Epidermal melanocyte (primary cell): ENCODE data around the gene TMEM145.

Experiments used
- DNase-seq: peaks from one replicate; pipeline ENCODE4 v3.0.0; 2011; ENCODE audit warnings: low spot score; ENCODE audit not compliant: insufficient read length

TMEM145 gene

DNA sequence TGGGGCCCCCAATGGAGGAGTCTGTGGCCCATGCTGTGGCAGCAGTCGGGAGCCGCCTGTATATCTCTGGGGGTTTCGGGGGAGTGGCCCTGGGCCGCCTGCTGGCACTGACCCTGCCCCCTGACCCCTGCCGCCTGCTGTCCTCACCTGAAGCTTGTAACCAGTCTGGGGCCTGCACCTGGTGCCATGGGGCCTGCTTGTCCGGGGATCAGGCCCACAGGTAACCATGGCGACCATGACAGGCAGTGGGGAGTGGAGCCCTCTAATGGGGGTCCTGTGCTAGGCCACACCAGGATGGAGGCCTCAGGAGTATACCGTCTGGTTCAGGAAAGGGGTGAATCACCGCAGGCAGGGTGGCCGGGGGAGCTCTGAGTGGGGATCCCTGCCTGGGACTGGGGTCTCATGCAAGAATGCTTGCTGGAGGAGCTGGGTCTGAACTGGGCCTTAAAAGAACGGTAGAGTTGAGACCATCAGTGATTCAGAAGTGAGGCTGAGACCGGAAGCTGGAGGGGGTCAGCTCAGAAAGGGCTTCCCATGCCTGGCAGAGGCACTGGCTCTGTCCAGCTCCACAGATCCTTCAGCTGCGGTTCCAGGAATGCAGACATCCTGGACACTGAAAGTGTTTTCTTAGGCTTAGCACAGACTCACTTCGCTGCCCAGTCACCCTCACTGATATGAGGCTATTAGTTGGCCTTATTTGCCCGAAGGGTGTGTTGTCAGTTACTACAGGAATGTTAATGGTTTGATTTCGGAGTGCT, 47.9 kb downstream of the TMEM145 start:
- DNase-seq, result no peak

DNA sequence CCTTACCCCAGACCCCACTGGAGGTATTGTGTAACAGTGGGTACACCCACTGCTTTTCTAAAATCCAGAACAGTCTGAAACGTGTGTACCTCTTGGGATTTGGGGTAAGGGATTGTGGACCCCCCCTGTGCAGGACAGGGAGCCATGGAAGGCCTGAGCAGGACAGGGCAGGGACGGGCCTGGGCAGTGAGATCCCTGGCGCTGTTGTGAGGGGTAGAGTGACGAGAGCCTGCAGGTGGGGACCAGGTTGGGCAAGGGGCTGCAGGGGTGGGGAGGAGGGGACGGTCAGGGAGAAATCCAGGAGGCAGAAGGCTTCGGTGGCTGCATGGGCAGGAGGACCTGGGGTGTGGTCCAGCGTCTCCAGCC, 48.4 kb downstream of the TMEM145 start:
- no peak for DNase-seq

DNA sequence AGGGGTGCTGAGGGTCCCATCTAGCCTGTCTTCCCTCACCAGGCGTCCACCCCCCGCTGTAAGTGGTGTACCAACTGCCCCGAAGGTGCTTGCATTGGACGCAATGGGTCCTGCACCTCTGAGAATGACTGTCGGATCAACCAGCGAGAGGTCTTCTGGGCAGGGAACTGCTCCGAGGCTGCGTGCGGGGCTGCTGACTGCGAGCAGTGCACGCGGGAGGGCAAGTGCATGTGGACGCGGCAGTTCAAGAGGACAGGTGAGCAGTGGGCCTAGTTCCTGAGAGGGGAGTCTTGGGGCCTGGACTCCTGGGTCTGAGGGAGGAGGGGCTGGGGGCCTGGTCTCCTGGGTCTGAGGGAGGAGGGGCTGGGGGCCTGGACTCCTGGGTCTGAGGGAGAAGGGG, 49.2 kb downstream of the TMEM145 start:
- no peak for DNase-seq

DNA sequence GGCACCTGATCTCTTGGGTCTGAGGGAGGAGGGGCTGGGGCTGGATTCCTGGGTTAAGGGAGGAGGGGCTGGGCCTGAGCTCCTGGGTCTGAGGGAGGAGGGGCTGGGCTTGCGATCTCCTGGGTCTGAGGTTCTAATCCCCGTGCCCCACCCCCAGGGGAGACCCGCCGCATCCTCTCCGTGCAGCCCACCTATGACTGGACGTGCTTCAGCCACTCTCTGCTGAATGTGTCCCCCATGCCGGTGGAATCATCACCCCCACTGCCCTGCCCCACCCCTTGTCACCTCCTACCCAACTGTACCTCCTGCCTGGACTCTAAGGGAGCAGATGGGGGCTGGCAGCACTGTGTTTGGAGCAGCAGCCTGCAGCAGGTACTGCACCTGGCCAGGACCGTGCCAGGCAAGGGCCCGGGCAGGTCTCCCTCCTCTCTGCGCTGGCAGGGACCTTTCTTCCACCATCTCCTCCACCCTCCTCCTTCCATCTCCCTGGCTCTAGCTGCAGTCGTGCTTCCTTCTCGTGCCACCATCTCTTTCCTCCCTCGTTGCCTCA, 49.9 kb downstream of the TMEM145 start:
- no peak for DNase-seq

DNA sequence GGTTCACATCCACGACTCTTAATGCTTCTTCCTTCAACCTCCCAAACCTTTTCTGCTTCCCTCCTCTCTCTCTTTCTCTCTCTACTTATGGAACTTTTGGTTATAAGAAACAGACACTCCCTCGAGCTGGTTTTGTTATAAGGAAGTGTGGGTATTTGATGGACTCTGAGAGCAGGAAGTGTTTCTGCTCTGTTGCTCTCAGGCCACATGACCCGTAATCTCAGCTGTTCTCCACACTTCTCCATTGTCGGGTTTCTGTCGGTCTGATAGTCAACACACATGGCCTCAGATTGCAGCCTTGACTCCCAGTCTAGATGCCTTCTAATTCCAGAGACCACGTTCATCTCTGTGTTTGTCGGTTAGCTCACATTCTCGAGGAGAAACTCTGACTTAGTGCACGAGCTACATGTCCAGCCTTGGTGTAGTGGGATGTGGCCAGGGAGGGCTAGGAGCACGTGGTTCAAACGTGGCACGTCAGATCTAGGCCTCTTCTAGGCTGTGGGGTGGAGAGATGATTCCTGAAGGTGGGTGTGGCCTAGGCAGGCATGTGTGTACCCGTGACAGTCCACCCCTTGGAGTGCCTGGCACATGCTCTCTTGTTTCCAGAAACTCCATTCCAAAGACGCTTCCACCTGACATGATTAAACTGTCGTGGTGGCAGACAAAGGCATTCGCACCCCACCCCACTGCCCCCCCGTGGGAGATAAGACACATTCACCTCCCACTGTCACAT, 50.7 kb downstream of the TMEM145 start:
- DNase-seq, result no peak

DNA sequence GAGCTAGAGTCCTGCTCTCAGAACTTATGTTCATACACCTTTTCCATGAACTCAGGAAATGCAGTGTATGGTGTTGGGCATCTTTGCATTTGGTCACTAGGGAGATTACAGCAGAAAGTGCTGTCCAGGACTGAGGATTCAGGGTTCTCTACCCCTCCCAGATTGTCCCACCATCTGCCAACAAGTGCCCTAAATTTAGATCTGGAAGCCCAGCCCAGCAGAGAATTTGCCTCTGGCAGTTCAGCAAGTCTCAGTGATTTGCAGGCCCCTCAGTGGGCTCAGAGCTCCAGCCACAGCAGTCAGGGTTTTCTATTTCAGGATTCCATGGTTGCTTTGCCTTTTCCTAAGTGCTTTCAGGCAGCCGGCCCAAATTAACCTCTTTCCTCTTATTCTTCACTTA, 53.6 kb downstream of the TMEM145 start:
- DNase-seq, result peak; percentile 54

DNA sequence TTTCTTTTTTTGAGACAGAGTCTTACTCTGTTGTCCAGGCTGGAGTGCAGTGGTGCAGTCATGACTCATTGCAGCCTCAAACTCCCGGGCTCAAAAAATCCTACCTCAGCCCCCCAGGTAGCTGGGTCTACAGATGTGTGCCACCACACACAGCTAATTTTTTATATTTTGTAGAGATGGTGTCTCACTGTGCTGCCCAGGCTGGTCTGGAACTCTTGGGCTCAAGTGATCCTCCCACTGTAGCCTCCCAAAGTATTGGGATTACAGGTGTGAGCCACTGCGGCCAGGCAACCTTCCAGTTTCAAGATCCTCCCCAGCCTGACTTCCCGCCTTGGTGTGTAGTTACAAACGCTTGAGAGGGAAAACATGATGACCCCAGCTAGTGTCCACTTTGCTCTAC, 54.8 kb downstream of the TMEM145 start:
- no peak for DNase-seq

DNA sequence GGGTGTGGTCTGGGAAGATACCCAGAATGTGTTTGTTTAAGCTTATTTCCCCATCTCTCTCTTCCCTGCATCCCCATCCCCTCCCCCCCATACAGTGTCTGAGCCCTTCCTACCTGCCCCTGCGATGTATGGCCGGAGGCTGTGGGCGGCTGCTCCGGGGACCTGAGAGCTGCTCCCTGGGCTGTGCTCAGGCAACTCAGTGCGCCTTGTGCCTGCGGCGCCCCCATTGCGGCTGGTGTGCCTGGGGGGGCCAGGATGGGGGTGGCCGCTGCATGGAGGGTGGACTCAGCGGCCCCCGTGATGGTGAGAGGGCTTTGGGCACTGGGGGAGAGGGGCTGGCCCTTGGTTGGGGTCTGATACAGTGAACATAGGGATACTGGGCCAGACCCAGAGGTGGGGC, 55.3 kb downstream of the TMEM145 start:
- DNase-seq, result no peak

DNA sequence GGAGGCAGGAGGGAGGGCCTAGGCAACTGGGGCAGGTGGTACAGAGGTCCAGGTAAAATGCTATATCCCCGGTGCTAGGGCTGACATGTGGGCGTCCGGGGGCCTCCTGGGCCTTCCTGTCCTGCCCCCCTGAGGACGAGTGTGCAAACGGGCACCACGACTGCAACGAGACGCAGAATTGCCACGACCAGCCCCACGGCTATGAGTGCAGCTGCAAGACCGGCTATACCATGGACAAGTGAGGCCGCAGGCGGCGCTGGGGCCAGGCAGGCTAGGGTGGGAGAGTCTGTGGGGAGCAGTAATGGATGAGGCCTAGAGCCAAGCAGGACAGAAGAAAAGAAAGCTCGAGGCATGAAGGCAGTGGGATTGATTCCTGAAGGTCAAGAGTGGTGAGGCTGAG, 55.7 kb downstream of the TMEM145 start:
- DNase-seq, result no peak

DNA sequence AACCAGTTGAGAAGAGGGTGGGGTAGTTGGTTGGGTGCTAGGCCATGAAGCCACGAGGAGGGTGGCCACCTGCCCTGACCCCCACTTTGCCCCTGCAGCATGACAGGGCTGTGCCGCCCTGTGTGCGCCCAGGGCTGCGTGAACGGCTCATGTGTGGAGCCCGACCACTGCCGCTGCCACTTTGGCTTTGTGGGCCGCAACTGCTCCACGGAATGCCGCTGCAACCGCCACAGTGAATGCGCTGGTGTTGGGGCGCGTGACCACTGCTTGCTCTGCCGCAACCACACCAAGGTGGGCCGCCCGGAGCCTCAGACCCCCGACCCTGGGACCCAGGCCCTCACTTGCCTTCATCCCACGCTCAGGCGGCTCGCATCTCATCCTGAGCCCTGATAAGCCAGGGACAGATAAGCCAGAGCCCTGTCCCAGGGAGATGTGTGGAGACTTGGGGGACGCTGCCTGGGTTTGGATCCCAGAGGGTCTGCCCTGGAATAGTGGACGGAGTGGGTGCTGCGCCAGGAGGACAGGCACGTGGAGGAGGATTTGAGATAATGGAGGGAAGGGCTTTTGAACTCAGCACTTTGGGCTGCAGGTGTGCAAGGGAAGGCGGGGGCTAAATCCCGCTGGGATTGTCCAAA, 56.4 kb downstream of the TMEM145 start:
- DNase-seq, result no peak

DNA sequence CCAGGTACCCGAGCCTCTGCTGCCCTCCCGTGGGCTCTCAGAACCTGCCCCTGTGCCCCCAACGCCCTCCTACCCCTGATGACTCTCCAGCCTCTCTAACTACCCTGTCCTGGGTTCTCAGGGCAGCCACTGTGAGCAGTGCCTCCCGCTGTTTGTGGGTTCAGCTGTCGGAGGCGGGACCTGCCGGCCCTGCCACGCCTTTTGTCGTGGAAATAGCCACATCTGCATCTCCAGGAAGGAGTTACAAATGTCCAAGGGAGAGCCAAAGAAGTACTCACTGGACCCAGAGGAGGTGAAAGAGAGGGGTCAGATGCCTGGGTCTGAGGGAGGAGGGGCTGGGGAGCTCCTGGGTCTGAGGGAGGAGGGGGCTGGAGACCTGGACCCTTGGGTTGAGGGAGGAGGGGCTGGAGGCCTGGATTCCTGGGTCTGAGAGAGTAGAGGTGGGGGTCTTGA, 57.0 kb downstream of the TMEM145 start:
- no peak for DNase-seq

DNA sequence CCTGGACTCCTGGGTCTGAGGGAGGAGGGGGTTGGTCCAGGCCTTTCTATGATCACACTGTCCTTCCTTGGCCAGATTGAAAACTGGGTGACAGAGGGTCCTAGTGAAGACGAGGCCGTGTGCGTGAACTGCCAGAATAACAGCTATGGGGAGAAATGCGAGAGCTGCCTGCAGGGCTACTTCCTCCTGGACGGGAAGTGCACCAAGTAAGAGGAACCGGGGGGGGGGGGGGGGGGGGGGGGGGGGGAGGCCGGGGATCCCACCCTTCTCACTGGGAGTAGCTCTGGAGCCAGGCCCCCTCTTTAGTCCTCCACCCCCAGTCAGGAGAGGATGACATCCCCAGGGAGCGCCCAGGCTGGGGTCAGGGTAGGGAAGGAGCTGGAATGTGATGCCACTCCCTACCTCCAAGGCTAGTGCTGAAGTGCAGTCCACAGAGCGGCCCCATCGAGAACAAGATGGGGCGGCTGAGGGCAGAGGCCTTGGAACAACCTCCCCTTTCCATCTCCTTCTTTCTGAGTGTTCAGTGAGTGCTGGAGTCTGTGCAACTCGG, 57.6 kb downstream of the TMEM145 start:
- DNase-seq, result no peak
